NCI-H345 (cell line): ENCODE results near the gene CLCN4.
A peak's percentile ranks its signal among the peaks of the same experiment; 100 is the strongest.

Source experiments
- DNase-seq: peaks from one replicate; lab custom pipeline; 2025; lab: John Stamatoyannopoulos, UW

Gene CLCN4

DNA sequence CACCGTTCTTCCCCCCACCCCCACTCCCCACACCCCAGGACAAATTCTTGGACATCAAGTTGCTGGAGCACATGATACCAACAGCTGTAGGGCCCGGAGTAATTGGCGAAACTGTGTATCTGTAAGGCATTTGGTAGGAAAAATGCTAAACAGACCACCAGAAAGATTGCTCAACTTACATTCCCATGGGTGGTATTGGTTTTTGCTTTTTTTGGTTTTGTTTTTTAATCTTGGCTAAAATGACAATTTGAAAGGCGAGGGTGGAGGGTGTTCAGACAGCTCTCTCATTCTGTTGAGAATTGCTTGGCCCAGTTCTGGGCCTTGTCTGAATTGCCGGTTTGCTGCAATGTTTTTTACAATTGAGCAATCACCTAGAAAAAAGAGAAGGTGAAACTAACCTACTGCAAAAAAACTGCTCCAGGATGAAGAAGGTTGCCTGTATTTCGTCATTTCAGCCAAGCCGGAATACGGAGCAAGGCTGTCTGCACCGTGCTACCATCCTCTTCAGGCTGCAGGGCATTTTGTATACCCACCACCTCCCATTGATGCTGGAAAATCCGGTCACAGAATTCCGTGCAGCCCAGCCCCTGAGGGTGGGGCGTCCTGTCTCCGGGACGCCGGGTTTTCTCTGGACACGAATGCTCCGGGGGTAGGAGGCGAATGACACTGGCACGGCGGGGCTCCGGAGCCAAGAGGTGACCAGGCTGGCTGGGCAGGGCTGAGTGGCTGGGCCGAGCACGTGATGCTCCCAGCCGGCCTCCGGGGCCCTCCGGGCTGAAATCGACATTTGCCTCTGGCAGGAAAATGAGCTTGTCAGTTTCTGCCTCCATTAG, at the start of gene CLCN4:
CLCN4 (plus strand) TSS at position 777 of the 833 bp plus-strand sequence. CDS start 28,058 bp downstream, outside the sequence.
- DNase-seq, result peak; percentile 66

DNA sequence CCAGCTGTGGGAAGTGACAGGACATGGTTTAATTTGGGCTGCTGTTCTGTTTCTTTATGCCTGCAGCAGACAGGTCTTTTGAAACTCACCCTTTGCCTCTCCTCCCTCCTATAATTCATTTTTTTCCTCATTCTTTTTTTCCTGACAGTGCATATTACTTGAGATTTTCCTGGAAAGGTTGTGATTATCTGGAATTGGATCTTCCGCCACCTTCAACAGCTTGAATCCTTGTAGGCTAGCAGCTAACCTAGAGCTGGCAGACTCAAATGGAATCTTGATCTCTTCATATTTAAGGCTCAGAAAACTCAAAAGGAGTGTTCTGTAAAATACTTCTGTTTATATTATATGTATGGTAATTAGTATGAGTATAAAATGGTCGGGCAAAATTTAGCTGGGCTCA, 49.3 kb upstream of the CLCN4 start:
- no peak for DNase-seq

DNA sequence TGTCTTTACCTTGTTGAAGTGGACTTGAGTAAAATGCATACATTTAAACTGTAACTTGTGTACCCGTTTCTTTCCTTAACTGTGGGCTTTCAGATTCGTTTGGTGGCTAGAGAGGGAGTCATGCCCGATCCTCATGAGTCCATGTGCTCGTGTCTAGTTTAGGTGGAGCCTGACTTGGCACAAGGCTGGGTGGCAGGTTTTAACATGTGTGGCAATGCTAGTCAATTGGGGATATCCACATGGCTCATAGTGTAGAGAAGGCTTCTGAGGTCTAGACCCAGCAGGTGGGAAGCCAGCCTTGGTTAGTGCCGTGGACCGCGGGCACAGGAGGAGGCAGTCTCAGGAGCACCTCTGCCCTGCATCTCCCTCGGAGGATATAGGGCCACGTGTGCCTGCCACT, 48.5 kb upstream of the CLCN4 start:
- no peak for DNase-seq

DNA sequence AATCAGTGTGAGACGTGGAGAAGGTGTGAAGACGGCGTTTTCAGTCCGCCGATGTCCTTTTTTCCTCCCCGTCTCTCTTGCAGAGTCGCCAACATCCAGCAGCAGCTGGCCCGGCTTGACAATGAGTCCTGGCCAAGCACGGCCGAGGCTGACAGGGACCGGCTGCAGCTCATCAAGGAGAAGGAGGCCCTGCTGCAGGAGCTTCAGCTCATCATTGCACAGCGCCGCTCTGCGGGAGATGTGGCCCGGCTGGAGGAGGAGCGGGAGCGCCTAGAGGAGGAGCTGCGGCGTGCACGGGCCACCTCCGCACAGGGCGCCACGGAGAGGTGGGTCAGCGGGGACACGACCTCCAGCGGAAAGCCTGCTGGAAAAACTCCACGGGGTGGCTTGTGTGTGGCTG, 47.1 kb upstream of the CLCN4 start:
- DNase-seq, result no peak

DNA sequence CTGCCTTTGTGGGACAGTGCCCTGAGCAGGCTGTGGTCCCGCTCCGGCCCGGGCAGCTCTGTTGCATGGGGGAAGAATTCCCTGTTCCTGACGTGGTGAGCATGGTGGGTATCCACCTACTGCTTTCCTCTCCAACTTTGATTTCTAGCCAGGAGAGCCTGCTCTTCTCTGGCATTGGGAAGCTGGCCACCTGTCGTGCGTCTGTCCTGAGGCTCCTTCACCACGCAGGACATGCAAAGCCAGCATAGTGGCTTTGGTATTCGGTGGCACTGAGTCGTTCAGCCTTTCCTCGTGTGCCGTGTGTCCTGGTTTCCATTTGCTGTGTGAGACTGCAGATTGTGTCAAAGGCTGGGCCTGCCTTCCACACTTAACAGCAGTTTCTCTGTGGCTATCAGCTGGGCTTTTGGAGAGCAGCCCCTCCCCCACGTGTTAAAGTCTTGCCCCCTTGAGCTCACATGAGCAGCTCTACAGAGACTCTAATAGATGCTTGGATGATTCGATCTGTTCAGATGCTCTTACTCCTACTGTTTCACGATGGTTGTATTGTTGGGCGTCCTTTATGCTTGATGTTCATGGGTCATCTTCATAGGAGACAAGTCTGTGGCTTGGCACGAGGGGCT, 46.3 kb upstream of the CLCN4 start:
- no peak for DNase-seq

DNA sequence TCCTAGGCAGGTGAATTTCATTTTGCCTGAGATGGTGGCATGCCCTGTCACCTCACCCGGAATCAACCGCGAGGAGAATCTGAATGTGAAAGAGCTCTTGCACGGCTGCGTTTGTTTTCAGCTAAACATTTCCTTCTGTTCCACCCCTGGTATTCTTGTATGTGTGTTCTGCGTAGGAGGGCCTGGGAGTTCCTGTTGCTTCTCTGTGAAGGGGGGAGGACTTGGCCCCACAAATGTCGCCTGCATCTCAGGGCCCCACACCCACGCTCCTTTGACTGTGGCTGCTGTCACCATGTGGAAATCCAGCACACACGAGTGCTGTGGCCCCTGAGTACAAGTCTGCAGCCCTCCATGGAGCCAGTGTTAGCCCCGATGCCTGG, 45.8 kb upstream of the CLCN4 start:
- DNase-seq, result no peak

DNA sequence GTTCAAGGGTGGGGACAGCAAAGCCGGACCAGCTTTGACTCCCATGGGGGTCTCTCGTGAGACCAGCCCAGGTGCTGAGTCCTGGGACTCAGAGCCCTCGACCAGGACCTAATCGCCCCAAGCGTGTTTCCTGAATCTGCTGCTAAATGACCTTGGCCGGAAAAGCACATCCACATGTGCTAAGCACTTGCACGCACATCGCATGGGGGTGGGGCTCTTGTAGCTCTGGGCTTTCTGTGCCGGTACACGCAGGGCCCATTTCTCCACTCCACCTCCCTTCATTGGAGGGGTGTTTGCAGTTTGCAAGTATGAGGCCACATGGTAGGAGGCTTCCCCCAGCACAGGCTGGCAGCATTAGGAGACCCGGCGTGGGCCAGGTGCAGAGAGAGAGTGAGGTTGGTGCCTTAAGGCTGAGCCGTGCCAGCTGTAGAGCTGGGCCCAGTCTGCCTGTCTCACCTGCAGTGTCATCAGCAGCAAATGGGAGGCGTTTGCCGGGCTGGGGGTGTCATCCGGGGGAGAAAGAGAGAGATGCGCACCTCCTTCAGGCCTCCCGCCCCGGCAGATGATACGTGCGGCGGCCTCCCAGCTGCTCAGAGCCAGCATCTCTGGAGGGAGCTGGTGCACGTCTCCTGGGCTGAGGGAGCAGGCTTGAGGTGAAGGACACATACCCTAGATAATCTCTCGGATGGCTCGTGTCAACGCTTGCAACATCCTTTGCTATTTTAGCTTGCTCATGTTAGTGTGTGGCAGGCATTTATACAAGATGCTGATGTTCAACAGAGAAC, 45.2 kb upstream of the CLCN4 start:
- DNase-seq, result no peak

DNA sequence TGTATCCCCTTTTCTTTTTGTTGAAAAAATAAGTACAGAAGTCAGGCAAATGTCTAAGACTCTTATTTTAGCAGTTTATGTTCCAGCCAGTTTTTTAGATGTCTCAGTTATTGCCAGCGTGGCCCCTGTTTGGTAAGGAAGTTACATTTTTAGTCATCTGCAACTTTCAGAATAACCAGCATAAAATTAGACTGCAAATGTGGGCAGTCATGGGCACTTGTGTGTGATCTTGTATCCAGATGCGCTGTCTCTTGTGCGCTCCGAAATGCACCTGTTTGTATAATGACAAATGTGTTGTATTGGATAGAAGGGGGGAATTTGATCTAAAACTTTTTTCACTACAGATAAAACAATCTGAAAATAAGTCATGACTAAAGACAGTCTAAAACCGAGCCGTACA, 44.3 kb upstream of the CLCN4 start:
- DNase-seq, result no peak

DNA sequence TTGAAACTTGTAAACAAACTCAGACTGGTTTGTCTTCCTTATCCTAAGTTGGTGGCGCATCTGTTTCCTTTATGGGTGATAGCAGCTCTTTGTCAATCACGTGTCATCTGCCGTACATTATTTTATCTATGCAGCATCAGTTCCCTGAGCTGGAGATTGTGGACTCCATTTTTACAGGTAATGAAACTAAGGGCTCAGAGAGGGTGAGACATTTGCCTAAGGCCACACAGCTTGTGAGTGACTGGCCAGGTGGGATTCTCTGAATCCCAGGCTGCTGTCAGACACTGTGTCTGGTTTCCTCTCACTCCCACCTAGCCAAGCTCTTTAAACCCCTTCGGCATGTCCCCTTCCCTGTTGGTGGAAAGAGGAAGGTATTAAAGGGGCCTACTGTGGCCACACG, 41.7 kb upstream of the CLCN4 start:
- no peak for DNase-seq

DNA sequence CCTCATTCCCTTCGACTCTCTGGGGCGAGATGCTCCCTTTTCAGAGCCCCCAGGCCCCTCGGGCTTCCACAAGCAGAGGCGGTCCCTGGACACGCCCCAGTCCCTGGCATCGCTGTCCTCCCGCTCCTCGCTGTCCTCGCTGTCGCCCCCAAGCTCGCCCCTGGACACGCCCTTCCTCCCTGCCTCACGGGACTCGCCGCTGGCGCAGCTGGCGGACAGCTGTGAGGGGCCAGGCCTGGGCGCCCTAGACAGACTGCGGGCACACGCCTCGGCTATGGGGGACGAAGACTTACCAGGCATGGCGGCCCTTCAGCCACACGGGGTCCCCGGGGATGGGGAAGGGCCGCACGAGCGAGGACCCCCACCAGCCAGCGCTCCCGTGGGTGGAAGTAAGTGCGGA, 39.5 kb upstream of the CLCN4 start:
- no peak for DNase-seq

DNA sequence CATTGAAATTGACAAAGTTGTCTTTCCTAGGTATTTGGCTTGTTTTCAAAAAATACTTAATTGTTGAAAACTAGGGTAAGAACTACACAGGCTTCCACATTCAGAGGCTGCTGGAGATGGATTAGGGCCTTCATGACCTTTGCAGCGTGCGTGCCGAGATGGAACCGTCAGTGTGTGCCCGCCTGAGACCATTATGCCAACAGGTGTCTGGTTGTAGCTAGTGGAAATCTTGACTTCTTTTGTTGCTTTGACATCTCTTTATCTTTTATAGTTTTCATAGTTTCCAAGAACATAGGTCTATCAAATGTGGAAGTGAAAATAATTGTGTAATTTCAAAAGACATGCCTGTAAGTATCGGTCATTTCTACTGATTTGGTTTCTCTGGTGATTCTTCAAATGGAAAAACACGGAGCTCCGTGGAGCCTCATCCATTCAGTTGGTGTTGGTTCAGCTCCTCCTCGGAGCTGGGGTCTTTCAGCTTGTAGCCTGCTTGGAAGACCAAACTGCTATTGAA, 38.9 kb upstream of the CLCN4 start:
- DNase-seq, result no peak

DNA sequence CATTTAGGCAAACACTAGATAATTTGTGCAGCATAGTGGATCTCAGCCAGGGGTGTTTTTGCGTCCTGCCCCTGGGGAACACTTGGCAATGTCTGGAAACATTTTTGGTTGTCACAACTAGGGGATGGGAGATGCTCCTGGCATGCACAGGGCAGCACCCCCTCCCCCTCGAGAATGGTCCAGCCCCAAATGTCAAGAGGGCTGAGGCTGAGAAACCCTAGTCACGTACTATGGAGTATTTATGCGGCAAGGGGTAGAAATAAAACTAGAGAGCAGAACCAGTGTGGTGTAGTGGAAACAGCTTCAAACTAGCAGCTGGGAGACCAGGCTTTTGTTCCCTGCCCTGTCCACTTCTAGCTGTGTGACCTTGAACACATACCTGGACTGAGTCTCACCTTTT, 38.2 kb upstream of the CLCN4 start:
- DNase-seq, result no peak

DNA sequence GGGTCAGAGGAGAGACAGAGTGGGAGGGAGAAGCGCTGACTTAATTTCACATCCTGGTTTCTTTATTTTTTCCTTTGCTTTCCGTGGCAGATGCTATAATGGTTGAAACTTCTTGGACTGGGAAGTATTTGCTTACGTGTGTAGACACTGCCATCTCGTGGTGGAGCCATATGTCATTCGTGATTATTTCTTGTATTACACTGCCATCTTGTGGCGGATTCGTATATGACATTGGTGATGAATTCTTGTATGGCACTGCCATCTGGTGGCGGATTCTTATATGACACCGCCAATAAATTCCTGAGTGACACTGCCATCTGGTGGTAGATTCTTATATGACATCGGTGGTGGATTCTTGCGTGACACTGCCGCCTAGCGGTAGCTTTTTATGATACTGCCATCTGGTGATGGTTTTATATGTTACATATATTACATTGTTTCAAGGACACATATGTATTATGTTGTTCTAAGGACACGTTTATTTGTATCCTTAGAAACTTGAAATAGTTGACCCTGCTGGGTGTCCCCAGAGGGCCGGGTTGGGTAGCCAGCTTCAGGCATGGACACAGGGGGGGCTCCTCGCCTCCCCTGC, 37.3 kb upstream of the CLCN4 start:
- peak; percentile 77 for DNase-seq

DNA sequence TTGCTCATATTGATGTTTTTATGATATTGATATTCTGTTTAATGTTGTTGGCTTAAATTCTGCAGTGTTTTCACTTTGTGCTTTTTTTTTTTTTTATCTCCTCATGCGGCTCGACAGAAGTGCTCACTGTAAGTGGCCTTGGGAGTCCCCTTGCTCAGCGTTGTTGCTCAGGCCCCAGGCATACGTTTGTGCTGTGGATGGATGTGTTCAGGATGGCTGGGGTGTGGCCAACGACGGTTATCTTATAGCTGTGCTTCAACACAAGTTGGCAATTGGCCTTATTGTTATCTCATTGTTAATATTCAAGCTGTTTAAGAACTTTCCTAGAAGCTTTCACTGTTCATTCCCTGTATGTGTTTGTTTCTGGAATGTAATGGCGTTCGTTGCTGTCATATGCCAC, 36.4 kb upstream of the CLCN4 start:
- no peak for DNase-seq

DNA sequence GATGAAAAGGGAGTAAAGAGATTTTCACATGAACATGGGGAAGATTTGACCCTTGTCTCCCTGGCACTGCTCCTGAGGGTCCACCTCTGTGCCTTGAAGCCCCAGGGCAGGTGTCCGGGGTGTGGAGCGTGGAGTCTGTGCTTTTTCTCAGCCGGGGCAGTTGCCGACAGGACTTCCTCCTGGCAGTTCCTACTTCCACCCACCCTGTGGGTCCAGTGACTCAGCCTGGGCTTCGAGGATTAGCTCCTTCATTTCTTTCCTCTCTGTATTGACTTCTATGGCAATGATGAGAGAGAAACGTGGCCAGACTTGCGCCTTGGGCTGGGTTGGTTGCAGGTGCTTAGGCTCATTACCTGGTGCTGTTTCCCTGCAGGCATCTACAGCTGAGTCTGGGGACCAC, 35.9 kb upstream of the CLCN4 start:
- no peak for DNase-seq

DNA sequence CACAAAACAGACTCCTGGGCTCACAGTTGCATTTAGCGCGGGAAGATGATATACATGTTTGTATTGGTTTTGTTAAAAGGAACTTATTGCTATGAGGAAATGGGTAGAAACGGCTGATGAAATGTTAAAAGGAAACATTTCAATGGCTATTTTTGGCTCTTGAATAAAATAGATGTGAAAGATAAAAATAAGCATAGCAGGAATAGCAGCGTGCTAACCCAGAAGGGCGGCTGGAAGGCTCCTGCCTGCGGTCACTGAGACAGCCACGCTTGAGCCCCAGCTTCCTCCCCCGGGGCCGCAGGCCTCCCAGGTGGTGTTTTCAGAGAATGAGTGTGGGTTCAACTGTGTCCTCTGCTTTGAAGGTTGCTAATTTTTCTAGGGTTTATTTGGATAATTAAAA, 35.0 kb upstream of the CLCN4 start:
- DNase-seq, result no peak

DNA sequence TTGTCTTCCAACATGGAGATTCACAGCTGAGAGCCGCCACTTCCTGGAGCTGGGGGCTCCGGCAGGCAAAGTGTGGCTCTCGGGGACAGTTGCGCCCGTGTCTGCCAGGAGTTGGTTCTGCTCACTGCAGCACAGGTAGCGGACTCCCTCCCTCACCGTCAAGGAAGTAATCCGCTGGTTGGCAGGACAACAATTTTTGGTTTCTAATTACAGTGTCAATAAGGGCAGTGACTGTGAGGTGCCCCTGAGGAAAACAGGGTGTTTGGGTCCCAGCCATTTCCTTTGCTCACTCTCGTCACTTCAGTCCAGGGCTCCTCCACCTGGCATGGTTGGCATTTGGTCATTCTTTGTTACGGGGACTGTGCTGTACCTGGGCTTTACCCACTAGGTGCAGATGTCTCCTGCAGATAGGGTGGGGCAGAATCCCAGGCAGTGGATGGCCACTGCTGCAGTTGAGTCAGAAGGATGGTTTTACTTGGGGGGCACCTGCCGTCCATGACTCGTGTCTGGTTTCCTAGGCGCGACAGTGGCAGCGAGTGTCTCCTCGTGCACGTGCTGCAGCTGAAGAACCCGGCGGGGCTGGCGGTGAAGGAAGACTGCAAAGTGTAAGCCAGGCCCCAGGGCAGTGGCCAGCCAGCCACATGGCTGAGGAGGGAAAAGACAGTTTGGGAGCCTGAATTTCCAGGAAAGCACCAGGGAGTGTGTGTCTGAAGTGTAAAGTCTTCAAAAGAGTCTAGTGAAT, 32.1 kb upstream of the CLCN4 start:
- no peak for DNase-seq

DNA sequence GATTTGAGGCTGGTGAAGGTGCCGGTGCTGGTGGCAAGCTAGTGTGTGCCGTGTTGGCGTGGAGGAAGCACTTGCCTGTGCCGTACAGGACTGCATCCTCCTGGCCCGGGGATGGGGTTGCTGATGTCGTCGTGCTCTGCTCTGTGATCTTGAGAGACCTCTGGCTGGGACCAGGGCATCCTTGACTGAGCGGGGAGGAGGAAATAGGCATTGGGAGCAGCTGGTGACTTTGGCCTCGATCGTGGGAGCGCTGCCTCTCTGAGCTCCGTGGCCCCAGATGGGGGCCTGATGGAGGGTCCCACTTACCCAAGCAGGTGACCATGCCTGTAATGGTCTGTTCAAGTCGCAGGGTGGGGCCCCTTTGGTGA, 31.5 kb upstream of the CLCN4 start:
- DNase-seq, result no peak

DNA sequence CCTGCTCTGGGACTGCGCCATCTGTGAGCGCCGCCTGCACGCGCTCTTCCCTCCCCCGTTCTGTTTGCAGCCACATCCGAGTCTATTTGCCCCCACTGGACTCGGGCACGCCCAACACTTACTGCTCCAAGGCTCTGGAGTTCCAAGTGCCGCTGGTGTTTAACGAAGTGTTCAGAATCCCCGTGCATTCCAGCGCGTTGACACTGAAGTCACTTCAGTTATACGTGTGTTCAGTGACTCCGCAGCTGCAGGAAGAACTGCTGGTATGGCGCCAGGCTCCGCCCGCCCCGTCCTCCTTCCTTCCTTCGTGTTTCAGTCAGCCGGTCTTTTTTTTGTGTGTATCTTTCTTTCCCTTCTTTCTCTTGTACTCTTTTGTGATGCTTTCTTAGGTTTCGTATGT, 30.7 kb upstream of the CLCN4 start:
- DNase-seq, result no peak

DNA sequence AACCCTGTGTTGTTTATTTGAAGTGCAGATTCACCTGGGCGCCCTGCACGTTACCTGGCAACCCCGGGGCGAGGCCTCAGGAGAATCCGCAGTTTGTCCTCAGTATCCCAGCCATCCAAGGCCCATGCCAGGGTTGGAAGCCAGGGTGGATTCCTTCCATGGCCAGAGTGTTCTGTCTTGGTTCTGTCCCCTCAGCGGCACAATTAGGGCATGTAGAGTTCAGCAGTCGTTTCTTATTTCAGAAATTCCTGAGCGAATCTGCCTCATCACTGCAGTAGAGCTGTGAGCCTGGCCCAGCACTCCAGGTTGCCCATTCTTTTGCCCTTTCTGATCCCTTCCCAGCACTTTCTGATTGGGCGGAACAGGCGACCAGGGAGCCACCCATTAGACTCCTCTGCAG, 29.9 kb upstream of the CLCN4 start:
- no peak for DNase-seq

DNA sequence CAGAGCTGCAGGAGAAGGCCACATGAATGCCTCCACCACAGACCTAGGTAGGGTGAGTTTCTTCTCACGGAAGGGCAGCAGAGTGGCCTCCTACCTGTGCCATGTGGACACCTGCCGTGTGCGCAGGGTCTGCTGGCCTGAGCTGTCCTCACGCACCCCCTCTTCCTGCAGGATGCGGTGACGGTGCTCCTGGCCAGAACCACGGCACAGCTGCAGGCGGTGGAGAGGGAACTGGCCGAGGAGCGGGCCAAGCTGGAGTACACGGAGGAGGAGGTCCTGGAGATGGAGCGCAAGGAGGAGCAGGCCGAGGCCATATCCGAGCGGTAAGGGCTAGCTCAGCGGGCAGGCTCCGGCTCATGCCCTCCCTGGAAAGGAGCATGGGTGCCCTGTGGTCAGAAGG, 28.4 kb upstream of the CLCN4 start:
- DNase-seq, result no peak

DNA sequence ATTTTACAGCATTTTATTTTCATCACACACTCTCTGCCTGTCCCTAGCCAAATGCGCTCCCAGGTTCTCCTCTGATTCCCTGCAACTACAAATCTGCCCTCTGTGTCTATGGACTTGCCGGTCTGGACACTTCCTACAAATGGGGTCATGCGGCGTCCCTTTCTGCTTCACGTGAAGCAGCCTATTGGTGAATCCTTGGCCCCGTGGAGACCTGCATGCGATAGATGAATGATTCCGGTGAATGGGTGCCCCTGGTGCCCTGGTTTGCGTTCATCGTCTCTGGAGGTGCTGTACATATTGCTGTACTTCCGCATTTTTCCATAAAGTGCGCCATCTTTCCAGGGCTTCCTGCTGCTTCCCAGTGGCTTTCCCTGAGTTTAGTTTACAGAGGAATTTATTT, 27.5 kb upstream of the CLCN4 start:
- DNase-seq, result no peak
